Astrocyte (in vitro differentiated cells and primary cell): Measurements from ENCODE around the gene MTNR1A. TPM values are rescaled to one million over a fixed set of nuclear protein-coding genes. Genes with fewer than 3 reads are reported as not detected.
A peak's percentile ranks its signal among the peaks of the same experiment; 100 is the strongest.

Experiments
- DNase-seq: peaks from one replicate; pipeline ENCODE4 v3.0.0-alpha.2; 2010; ENCODE audit warnings: low read depth
- FAIRE-seq: peaks from 2 replicates; lab custom pipeline; 2011; peaks lifted over from hg19 to GRCh38; lab: Jason Lieb, UNC
- H2AFZ ChIP-seq: 2 replicates; pipeline ENCODE4 v1.6.0; 2012; ENCODE audit warnings: low read depth, low read length, inconsistent platforms
- H3K27ac ChIP-seq: 2 replicates; pipeline ENCODE4 v1.5.1; 2011; ENCODE audit warnings: low read depth, low read length, inconsistent platforms
- H3K27me3 ChIP-seq: 2 replicates; pipeline ENCODE4 v1.6.0; 2011; ENCODE audit warnings: low read length, inconsistent platforms; ENCODE audit not compliant: insufficient read depth
- H3K36me3 ChIP-seq: 2 replicates; pipeline ENCODE4 v1.5.1; 2011; ENCODE audit warnings: low read length, inconsistent platforms; ENCODE audit not compliant: insufficient read depth
- H3K4me1 ChIP-seq: 2 replicates; pipeline ENCODE4 v1.5.1; 2011; ENCODE audit warnings: low read length, inconsistent platforms; ENCODE audit not compliant: insufficient read depth
- H3K4me2 ChIP-seq: 2 replicates; pipeline ENCODE4 v1.6.0; 2012; ENCODE audit warnings: low read length, inconsistent platforms
- H3K4me3 ChIP-seq: 2 replicates; pipeline ENCODE4 v1.5.1; 2011; ENCODE audit warnings: low read depth, mild to moderate bottlenecking, low read length, inconsistent platforms; ENCODE audit not compliant: insufficient read depth
- H3K79me2 ChIP-seq: 2 replicates; pipeline ENCODE4 v1.6.0; 2012; ENCODE audit warnings: mild to moderate bottlenecking, low read length, inconsistent platforms; ENCODE audit not compliant: insufficient read depth
- H3K9ac ChIP-seq: 2 replicates; pipeline ENCODE4 v1.6.0; 2012; ENCODE audit warnings: mild to moderate bottlenecking, low read length, inconsistent platforms
- H3K9me3 ChIP-seq: 2 replicates; pipeline ENCODE4 v1.5.1; 2012; ENCODE audit warnings: low read depth, mild to moderate bottlenecking, low read length, inconsistent platforms; ENCODE audit not compliant: insufficient read depth
- H4K20me1 ChIP-seq: 2 replicates; pipeline ENCODE4 v1.6.0; 2012; ENCODE audit warnings: low read length, inconsistent platforms; ENCODE audit not compliant: insufficient read depth
- H3K27ac Mint-ChIP-seq: one replicate; pipeline ENCODE4 v1.8.0; 2021; ENCODE audit warnings: mild to moderate bottlenecking, mixed read lengths; ENCODE audit not compliant: unreplicated experiment
- H3K27me3 Mint-ChIP-seq: one replicate; pipeline ENCODE4 v1.8.0; 2021; ENCODE audit warnings: low read depth, mixed read lengths; ENCODE audit not compliant: unreplicated experiment
- H3K36me3 Mint-ChIP-seq: one replicate; pipeline ENCODE4 v1.8.0; 2021; ENCODE audit warnings: low read depth, mixed read lengths; ENCODE audit not compliant: unreplicated experiment
- H3K4me1 Mint-ChIP-seq: one replicate; pipeline ENCODE4 v1.8.0; 2021; ENCODE audit warnings: low read depth, mixed read lengths; ENCODE audit not compliant: unreplicated experiment
- H3K4me3 Mint-ChIP-seq: one replicate; pipeline ENCODE4 v1.8.0; 2021; ENCODE audit warnings: mild to moderate bottlenecking, moderate library complexity, mixed read lengths; ENCODE audit not compliant: unreplicated experiment
- H3K9me3 Mint-ChIP-seq: one replicate; pipeline ENCODE4 v1.8.0; 2021; ENCODE audit warnings: mild to moderate bottlenecking, mixed read lengths; ENCODE audit not compliant: unreplicated experiment
- CTCF ChIP-seq: IDR thresholded peaks from 2 replicates; pipeline ENCODE4 v1.5.1; 2011; ENCODE audit warnings: low read depth, mild to moderate bottlenecking, inconsistent platforms, low read length, moderate library complexity; ENCODE audit not compliant: insufficient read depth
- EZH2 ChIP-seq: IDR thresholded peaks from 2 replicates; pipeline ENCODE4 v1.6.1; 2012; ENCODE audit warnings: mild to moderate bottlenecking, low read length, inconsistent platforms; ENCODE audit not compliant: insufficient read depth
- total RNA-seq: library from RNA; stranded (reverse); gene quantifications from 2 replicates; pipeline ENCODE4 v1.2.1, GENCODE V29; 2021

The MTNR1A gene
- total RNA-seq, 1 donor from 2014 or later = 0.34 TPM

GRCh38 chr4:186560647-186561046 is 5.3 kb upstream of the MTNR1A start:
- no peaks in the 10 kb centered on the region for H4K20me1 ChIP-seq
- no peak for FAIRE-seq
- H3K4me3 Mint-ChIP-seq = no peak overlapping the region
- no peaks in the 10 kb centered on the region for H3K36me3 Mint-ChIP-seq
- H3K79me2 ChIP-seq = no peaks in the 10 kb centered on the region
- H3K27ac Mint-ChIP-seq = no peak overlapping the region
- no peak overlapping the region for H3K27ac ChIP-seq
- H2AFZ ChIP-seq = no peak overlapping the region
- H3K9me3 ChIP-seq = no peaks in the 10 kb centered on the region
- no peak overlapping the region for H3K4me2 ChIP-seq
- H3K36me3 ChIP-seq = no peaks in the 10 kb centered on the region
- no peak for TF ChIP-seq CTCF
- no peak for TF ChIP-seq EZH2
- peaks cover 16% of the 10 kb centered on the region for H3K4me1 Mint-ChIP-seq
- peaks cover 5% of the 10 kb centered on the region for H3K27me3 Mint-ChIP-seq
- no peak overlapping the region for H3K9ac ChIP-seq
- H3K4me3 ChIP-seq = no peak overlapping the region
- peaks cover 3% of the 10 kb centered on the region for H3K27me3 ChIP-seq
- DNase-seq = no peak
- H3K4me1 ChIP-seq = peaks cover 7% of the 10 kb centered on the region
- H3K9me3 Mint-ChIP-seq = peaks cover 2% of the 10 kb centered on the region

- Histone ChIP-seq H3K4me1 (peaks cover 13% of the 10 kb centered on the region), H3K9me3 (no peaks in the 10 kb centered on the region), H4K20me1 (no peaks in the 10 kb centered on the region), H2AFZ (no peak overlapping the region), H3K4me2 (peak overlapping the region; percentile 4), H3K79me2 (no peaks in the 10 kb centered on the region), H3K27ac (no peak overlapping the region), H3K27me3 (peaks cover 11% of the 10 kb centered on the region), H3K9ac (no peak overlapping the region), H3K4me3 (no peak overlapping the region), H3K36me3 (no peaks in the 10 kb centered on the region)
- TF ChIP-seq EZH2 (no peak), CTCF (no peak)
- H3K4me1 Mint-ChIP-seq = peaks cover 17% of the 10 kb centered on the region
- H3K27ac Mint-ChIP-seq = peak overlapping the region; percentile 12
- peak; percentile 42 for DNase-seq
- H3K27me3 Mint-ChIP-seq = peaks cover 20% of the 10 kb centered on the region
- peak overlapping the region; percentile 22 for H3K4me3 Mint-ChIP-seq
- FAIRE-seq = no peak
- no peaks in the 10 kb centered on the region for H3K36me3 Mint-ChIP-seq
- peaks cover 2% of the 10 kb centered on the region for H3K9me3 Mint-ChIP-seq
Measured at GRCh38 chr4:186557486-186557885, 2.1 kb upstream of the MTNR1A start.

GRCh38 chr4:186557061-186557460 is 1.7 kb upstream of the MTNR1A start:
- H3K4me3 Mint-ChIP-seq = peak overlapping the region; percentile 22
- H3K9me3 Mint-ChIP-seq = peaks cover 2% of the 10 kb centered on the region
- Histone ChIP-seq H3K9ac (no peak overlapping the region), H3K36me3 (no peaks in the 10 kb centered on the region), H3K27ac (no peak overlapping the region), H3K4me1 (peaks cover 13% of the 10 kb centered on the region), H2AFZ (no peak overlapping the region), H4K20me1 (no peaks in the 10 kb centered on the region), H3K9me3 (no peaks in the 10 kb centered on the region), H3K4me2 (peak overlapping the region; percentile 4), H3K27me3 (peaks cover 14% of the 10 kb centered on the region), H3K79me2 (no peaks in the 10 kb centered on the region), H3K4me3 (no peak overlapping the region)
- H3K36me3 Mint-ChIP-seq = no peaks in the 10 kb centered on the region
- FAIRE-seq (no peak), DNase-seq (no peak)
- no peak for TF ChIP-seq EZH2
- no peak for TF ChIP-seq CTCF
- peaks cover 20% of the 10 kb centered on the region for H3K27me3 Mint-ChIP-seq
- H3K27ac Mint-ChIP-seq = peak overlapping the region; percentile 12
- peaks cover 17% of the 10 kb centered on the region for H3K4me1 Mint-ChIP-seq
